ENCODE measurements around the gene ZNF548. TPM values are rescaled to one million over a fixed set of nuclear protein-coding genes. Genes with fewer than 3 reads are reported as not detected.
A peak's percentile ranks its signal among the peaks of the same experiment; 100 is the strongest.

ZNF548 gene
- total RNA-seq, result 10 to 100 TPM; 11.9 to 13.3 TPM

GRCh38 chr19:57389730-57390598 lies at the start of gene ZNF548:
Gene ZNF548 (plus strand): TSS chr19:57389854. CDS start chr19:57390100, 246 bp downstream.
- Mint-ChIP-seq H3K27ac (peak within 1 kb of the TSS; percentile 87), H3K36me3 (ENCODE audit: low read depth) (peaks cover 44% of the 10 kb centered on the region), H3K4me3 (peak within 1 kb of the TSS; percentile 88), H3K9me3 (peaks cover 25% of the 10 kb centered on the region), H3K4me1 (ENCODE audit: low read depth) (peaks cover 20% of the 10 kb centered on the region), H3K27me3 (ENCODE audit: low read depth) (no peaks in the 10 kb centered on the region)
- peak; percentile 94 for DNase-seq
- CTCF ChIA-PET, result interaction anchor here (0.6 to 1.0 kb wide), 4 partner anchors 16 to 583 kb away, joined by 3 to 7 read pairs (median 3); no protein-coding TSS in a partner anchor
- intact Hi-C loops (cut with micrococcal nuclease), result loop anchor here (1.0 kb wide), 7 partner anchors 21 to 150 kb away; partner anchors contain the start of genes TRAPPC2B, ZNF17, ZNF304 and ZNF460

DNA sequence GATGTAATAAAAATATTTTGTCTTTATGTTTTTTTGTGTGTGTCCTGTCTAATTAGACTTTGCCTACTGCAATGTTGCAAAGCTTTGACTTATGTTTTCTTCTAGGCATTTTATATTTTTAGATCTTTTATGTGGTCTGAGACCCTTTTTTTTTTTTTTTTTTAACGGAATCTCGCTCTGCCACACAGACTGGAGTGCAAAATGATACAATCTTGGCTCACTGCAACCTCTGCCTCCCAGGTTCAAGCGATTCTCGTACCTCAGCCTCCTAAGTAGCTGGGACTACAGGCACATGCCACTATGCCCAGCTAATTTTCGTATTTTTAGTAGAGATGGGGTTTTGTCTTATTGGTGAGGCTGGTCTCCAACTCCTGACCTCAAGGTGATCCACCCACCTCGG lies 47.1 kb upstream of the ZNF548 start:
- H3K4me3 Mint-ChIP-seq, result no peak overlapping the region
- intact Hi-C loops (cut with micrococcal nuclease), result no loop called here
- DNase-seq, result no peak
- H3K9me3 Mint-ChIP-seq, result peaks cover 33% of the 10 kb centered on the region
- H3K27me3 Mint-ChIP-seq (ENCODE audit: low read depth), result no peaks in the 10 kb centered on the region
- peaks cover 10% of the 10 kb centered on the region for H3K36me3 Mint-ChIP-seq (ENCODE audit: low read depth)
- no peak overlapping the region for H3K27ac Mint-ChIP-seq
- CTCF ChIA-PET, result no interaction called here
- no peaks in the 10 kb centered on the region for H3K4me1 Mint-ChIP-seq (ENCODE audit: low read depth)

GRCh38 chr19:57348136-57348535 lies 41.5 kb upstream of the ZNF548 start:
- intact Hi-C loops (cut with micrococcal nuclease), result no loop called here
- peaks cover 22% of the 10 kb centered on the region for H3K4me1 Mint-ChIP-seq (ENCODE audit: low read depth)
- peaks cover 22% of the 10 kb centered on the region for H3K36me3 Mint-ChIP-seq (ENCODE audit: low read depth)
- CTCF ChIA-PET, result interaction anchor here (0.5 to 0.6 kb wide), 2 partner anchors 169 to 647 kb away, joined by 3 to 4 read pairs; no protein-coding TSS in a partner anchor
- H3K4me3 Mint-ChIP-seq, result no peak overlapping the region
- no peak overlapping the region for H3K27ac Mint-ChIP-seq
- DNase-seq, result no peak
- H3K9me3 Mint-ChIP-seq, result peaks cover 24% of the 10 kb centered on the region
- H3K27me3 Mint-ChIP-seq (ENCODE audit: low read depth), result no peaks in the 10 kb centered on the region

GRCh38 chr19:57350877-57351805 lies 38.5 kb upstream of the ZNF548 start, which contains the start of gene ZNF304:
Gene ZNF304 (plus strand): TSS chr19:57351271. CDS start chr19:57351665, 394 bp downstream.
- Mint-ChIP-seq H3K9me3 (peaks cover 43% of the 10 kb centered on the region), H3K27me3 (ENCODE audit: low read depth) (no peaks in the 10 kb centered on the region), H3K4me1 (ENCODE audit: low read depth) (peaks cover 25% of the 10 kb centered on the region), H3K27ac (peak within 1 kb of the TSS; percentile 72), H3K4me3 (peak within 1 kb of the TSS; percentile 88), H3K36me3 (ENCODE audit: low read depth) (peaks cover 51% of the 10 kb centered on the region)
- intact Hi-C loops (cut with micrococcal nuclease), result loop anchor here (1.0 kb wide), 3 partner anchors 12 to 71 kb away; partner anchors contain the start of genes TRAPPC2B, ZNF460, ZNF547 and ZNF548
- peak; percentile 89 for DNase-seq
- CTCF ChIA-PET, result interaction anchor here (0.8 kb wide), 1 partner anchor 246 kb away, joined by 3 read pairs; no protein-coding TSS in a partner anchor

GRCh38 chr19:57351867-57352266 lies 37.8 kb upstream of the ZNF548 start:
- Mint-ChIP-seq H3K27me3 (ENCODE audit: low read depth) (no peaks in the 10 kb centered on the region), H3K4me1 (ENCODE audit: low read depth) (peaks cover 25% of the 10 kb centered on the region), H3K36me3 (ENCODE audit: low read depth) (peaks cover 59% of the 10 kb centered on the region), H3K27ac (no peak overlapping the region), H3K4me3 (peak overlapping the region; percentile 88), H3K9me3 (peaks cover 46% of the 10 kb centered on the region)
- no peak for DNase-seq
- intact Hi-C loops (cut with micrococcal nuclease), result loop anchor here (1.0 kb wide), 3 partner anchors 11 to 72 kb away; partner anchors contain the start of genes TRAPPC2B, ZNF460, ZNF547 and ZNF548
- CTCF ChIA-PET, result interaction anchor here (0.6 kb wide), 1 partner anchor 151 kb away, joined by 3 read pairs; no protein-coding TSS in a partner anchor

- Mint-ChIP-seq H3K27me3 (ENCODE audit: low read depth) (no peaks in the 10 kb centered on the region), H3K36me3 (ENCODE audit: low read depth) (peaks cover 85% of the 10 kb centered on the region), H3K9me3 (peaks cover 64% of the 10 kb centered on the region), H3K27ac (no peak overlapping the region), H3K4me1 (ENCODE audit: low read depth) (peaks cover 23% of the 10 kb centered on the region), H3K4me3 (no peak overlapping the region)
- CTCF ChIA-PET, result no interaction called here
- intact Hi-C loops (cut with micrococcal nuclease), result no loop called here
- no peak for DNase-seq
These were observed 33.7 kb upstream of the ZNF548 start for GRCh38 chr19:57355916-57356315.

- Mint-ChIP-seq H3K27ac (no peak overlapping the region), H3K9me3 (peaks cover 65% of the 10 kb centered on the region), H3K36me3 (ENCODE audit: low read depth) (peaks cover 71% of the 10 kb centered on the region), H3K27me3 (ENCODE audit: low read depth) (no peaks in the 10 kb centered on the region), H3K4me1 (ENCODE audit: low read depth) (peaks cover 10% of the 10 kb centered on the region), H3K4me3 (no peak overlapping the region)
- CTCF ChIA-PET, result no interaction called here
- no peak for DNase-seq
- intact Hi-C loops (cut with micrococcal nuclease), result no loop called here
These were observed 32.2 kb upstream of the ZNF548 start for GRCh38 chr19:57357406-57357805.

- Mint-ChIP-seq H3K9me3 (peaks cover 57% of the 10 kb centered on the region), H3K27ac (no peak overlapping the region), H3K4me1 (ENCODE audit: low read depth) (peaks cover 9% of the 10 kb centered on the region), H3K36me3 (ENCODE audit: low read depth) (peaks cover 62% of the 10 kb centered on the region), H3K27me3 (ENCODE audit: low read depth) (no peaks in the 10 kb centered on the region), H3K4me3 (no peak overlapping the region)
- DNase-seq, result no peak
- CTCF ChIA-PET, result no interaction called here
- intact Hi-C loops (cut with micrococcal nuclease), result no loop called here
These were observed 30.4 kb upstream of the ZNF548 start for GRCh38 chr19:57359300-57359699.

DNA sequence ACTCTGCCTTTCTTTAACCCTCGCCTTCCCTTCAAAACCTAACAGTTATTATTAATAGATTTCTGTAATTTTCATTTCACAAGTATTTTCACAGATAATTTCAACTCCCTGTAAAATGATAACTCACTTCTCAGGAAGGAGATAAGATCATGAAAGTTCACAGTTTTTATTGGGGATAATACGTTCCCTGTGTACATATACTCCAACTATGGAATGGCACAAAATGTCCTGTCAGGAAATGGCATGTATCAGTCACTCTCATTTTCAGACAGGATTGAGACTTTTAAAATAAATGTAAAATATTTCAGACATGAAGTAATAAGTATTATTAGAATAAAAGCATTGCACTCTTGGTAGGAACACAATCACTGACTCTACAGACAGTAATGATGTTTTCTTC lies 27.2 kb upstream of the ZNF548 start:
- DNase-seq, result no peak
- Mint-ChIP-seq H3K4me3 (peak overlapping the region; percentile 85), H3K9me3 (peaks cover 37% of the 10 kb centered on the region), H3K27me3 (ENCODE audit: low read depth) (no peaks in the 10 kb centered on the region), H3K36me3 (ENCODE audit: low read depth) (peaks cover 41% of the 10 kb centered on the region), H3K4me1 (ENCODE audit: low read depth) (peaks cover 11% of the 10 kb centered on the region), H3K27ac (no peak overlapping the region)
- intact Hi-C loops (cut with micrococcal nuclease), result loop anchor here (2.0 to 10.0 kb wide), 2 partner anchors 122 to 258 kb away; partner anchors contain the start of gene ZNF805
- CTCF ChIA-PET, result no interaction called here

GRCh38 chr19:57362997-57363687 lies 26.5 kb upstream of the ZNF548 start, which contains the start of the genes TRAPPC2B and ZNF547:
Gene TRAPPC2B (plus strand): TSS chr19:57363551. CDS start chr19:57364834, 1,283 bp downstream.
Gene ZNF547 (plus strand): TSS chr19:57363551. CDS start chr19:57368556, 5,005 bp downstream.
- intact Hi-C loops (cut with micrococcal nuclease), result loop anchor here (1.0 to 10.0 kb wide), 9 partner anchors 12 to 553 kb away; partner anchors contain the start of genes ZNF17, ZNF304, ZNF417 and ZNF543
- Mint-ChIP-seq H3K36me3 (ENCODE audit: low read depth) (peaks cover 38% of the 10 kb centered on the region), H3K27me3 (ENCODE audit: low read depth) (no peaks in the 10 kb centered on the region), H3K27ac (peak within 1 kb of the TSS; percentile 89), H3K4me3 (peak within 1 kb of the TSS; percentile 85), H3K4me1 (ENCODE audit: low read depth) (peaks cover 11% of the 10 kb centered on the region), H3K9me3 (peaks cover 32% of the 10 kb centered on the region)
- CTCF ChIA-PET, result no interaction called here
- DNase-seq, result peak; percentile 97

DNA sequence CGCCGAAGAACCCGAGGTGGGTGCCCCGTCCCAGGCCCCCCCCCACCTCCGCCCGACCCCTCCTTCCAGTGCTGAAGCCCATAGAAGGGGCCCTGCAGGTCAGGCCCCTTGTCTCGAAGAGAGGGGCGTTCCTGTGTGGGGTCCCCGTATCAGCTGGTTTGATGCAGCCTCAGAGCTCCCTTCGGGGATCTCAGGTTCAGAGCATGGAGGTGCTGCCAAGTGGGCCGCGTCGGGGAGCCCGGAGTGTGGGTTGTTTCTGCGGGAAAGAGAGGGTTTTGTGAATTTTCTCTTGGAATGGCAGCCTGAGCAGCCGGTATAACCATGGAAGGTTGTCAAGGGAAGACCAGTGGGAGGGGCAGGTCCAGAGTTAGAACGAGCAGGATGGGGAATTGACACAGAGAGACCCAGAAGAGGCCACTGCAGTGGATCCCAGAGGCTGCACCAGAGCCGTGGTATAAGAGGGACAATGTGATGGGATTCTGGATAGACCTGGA lies 25.9 kb upstream of the ZNF548 start:
- CTCF ChIA-PET, result no interaction called here

More for the DNA sequence above, 25.9 kb upstream of the ZNF548 start:
- peaks cover 11% of the 10 kb centered on the region for H3K4me1 Mint-ChIP-seq (ENCODE audit: low read depth)
- H3K36me3 Mint-ChIP-seq (ENCODE audit: low read depth), result peaks cover 37% of the 10 kb centered on the region
- H3K27me3 Mint-ChIP-seq (ENCODE audit: low read depth), result no peaks in the 10 kb centered on the region
- H3K4me3 Mint-ChIP-seq, result peak overlapping the region; percentile 85
- H3K9me3 Mint-ChIP-seq, result peaks cover 32% of the 10 kb centered on the region
- peak; percentile 6 for DNase-seq
- peak overlapping the region; percentile 89 for H3K27ac Mint-ChIP-seq
- intact Hi-C loops (cut with micrococcal nuclease), result loop anchor here (1.0 to 10.0 kb wide), 9 partner anchors 12 to 553 kb away; partner anchors contain the start of genes ZNF17, ZNF304, ZNF417 and ZNF543

Data from activated naive CD4-positive, alpha-beta T cell treated with anti-CD3 and anti-CD28 coated beads for 36 hours (primary cell).